Measurements from ENCODE around the gene PNKD. TPM values are rescaled to one million over a fixed set of nuclear protein-coding genes. Genes with fewer than 3 reads are reported as not detected.
A peak's percentile ranks its signal among the peaks of the same experiment; 100 is the strongest.
"Not testable (repeated sequence)": the region's sequence is repeated elsewhere in the genome, so short reads cannot be mapped to it uniquely, and the experiment has no call there.

The PNKD gene
- total RNA-seq, 1 donor from 2014 or later, result 19.8 TPM

DNA sequence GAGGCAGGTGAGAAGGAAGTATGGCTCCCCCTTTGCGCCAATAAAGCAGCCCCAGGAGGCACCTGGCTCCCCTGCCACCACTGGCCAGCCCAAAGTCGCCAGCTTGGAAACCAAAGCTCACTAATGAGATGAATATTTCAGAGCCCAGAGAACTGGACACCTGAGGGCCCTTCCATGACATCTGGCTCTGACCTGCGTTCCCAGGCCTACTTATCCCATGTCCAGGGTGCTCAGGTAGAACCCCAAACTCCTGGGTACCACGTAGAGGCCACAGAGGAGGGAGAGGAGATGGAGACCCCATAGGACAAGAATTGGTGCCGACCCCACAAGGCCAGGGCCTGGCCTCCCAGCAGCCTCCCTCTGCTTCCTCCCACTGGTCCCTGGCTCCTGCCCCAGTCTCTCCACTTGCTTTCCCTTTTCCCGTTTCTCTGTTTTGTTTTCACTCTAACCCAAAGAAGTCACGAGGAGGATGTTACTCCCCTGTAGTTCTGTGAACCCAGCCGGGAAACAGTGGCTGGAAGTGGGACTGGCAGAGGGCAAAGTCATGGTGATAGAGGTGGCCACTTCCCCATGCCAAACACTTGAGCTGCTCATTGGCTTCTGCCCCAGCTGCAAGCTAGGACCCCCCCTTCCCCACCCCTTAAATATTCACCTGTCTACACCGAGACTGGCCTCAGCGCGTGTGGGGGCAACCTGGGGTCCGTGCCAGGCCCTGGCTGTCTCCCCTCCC, 21.2 kb downstream of the PNKD start:
- peak; percentile 33 to 54 for DNase-seq (ENCODE audit: low read depth in 2 of 2)

DNA sequence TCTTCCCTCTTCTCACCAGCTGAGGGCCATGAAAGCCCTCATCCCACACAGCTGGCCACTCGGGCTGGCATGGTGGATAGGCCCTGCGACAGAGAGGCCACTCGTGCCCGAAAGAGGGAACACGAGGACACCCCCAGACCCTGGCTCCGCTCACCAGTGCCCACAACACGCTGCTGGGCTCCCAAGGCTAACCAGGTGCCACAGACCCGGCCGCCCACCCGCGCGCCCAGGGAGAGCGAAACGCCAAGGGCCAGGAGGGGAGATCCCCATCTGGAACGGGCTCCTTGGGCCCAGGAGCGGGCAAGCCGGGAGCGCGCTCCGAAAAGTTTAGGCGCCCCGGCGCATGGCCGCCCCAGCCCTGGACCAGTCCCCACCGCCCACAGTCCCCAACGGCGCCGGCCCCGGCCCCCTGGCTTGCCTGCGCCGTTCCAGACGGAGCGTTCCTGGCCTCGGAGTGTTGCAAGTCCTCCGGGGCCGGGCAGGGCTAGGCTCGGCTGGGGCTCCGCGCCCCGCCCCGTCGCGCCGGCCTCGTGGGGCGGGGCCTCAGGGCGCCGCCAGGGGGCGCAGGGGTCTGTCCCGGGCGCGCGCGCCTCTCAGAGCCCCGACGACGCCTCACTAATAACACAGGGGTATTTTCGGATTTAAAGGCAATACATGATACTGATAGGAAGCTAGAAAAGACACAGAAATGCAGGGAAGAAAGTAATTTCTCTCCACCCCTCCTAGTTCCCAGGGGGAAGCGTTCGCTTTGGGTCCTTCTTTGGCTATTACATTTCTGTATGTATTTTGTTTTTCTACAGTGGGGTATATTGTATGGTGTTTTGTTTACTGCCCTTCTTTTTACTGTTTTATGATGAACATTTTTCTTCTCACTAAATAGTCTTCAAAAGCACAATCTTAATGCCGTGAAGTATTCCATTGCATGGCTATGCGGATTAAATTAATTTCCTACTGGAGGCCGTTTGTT, 22.0 kb downstream of the PNKD start, which contains the start of gene TMBIM1:
Gene TMBIM1, minus strand, starts transcription at position 456 of the 967 bp plus-strand sequence. CDS start 10,362 bp downstream, outside the sequence.
- peak in 1 of 2 donors; percentile 71 for DNase-seq (ENCODE audit: low read depth in 2 of 2)

DNA sequence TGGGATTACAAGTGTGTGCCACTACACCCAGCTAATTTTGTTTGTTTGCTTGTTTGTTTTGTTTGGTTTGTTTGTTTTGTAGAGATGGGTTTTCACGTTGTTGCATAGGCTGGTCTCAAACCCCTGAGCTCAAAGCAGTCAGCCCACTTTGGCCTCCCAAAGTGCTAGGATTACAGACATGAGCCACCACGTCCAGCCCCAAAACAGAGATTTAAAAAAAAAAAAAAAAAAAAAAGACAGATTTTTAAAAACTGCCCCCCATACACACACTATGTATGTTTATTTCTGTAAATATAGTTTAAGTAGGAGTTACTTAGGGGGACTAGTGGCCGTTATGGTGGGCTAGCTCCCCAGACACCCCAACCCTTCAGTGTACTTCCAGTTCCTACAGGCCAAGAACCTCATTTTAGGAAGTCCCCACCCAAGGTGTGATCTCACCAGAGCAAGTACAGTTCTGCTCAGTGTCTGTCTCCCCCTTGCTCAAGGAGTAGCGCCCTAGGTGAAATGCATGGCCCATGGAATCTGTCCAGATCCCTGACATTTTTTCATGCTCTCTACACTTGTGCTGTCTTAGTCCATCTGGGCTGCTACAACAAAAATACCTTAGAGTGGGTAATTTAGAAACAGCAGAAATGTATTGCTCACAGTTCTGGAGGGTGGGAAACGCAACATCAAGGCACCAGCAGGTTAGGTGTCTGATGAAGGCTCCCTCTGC, 23.6 kb downstream of the PNKD start:
- DNase-seq (ENCODE audit: low read depth in 2 of 2), result no peak

DNA sequence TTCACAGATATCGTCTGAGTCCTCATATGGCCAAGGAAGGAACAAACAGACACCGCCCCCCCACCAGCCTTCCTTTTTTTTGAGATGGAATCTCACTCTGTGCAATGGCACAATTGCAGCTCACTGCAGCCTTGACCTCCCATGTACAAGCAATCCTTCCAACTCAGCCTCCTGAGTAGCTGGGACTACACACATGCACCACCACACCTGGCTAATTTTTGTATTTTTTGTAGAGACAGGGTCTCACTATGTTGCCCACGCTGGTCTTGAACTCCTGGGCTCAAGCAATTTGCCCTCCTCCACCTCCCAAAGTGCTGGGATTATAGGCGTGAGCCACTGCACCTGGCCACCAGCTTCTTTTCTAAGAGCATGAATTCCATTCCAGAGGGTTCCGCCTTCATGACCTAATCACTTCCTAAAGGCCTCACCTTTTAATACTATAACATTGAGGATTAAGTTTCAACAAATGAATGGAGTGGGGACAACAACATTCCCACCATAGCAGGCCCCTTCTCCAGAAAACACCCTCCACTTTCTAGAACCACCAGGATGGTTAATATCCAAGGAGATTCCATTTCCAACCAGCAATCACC, 24.2 kb downstream of the PNKD start:
- no peak for DNase-seq (ENCODE audit: low read depth in 2 of 2)

DNA sequence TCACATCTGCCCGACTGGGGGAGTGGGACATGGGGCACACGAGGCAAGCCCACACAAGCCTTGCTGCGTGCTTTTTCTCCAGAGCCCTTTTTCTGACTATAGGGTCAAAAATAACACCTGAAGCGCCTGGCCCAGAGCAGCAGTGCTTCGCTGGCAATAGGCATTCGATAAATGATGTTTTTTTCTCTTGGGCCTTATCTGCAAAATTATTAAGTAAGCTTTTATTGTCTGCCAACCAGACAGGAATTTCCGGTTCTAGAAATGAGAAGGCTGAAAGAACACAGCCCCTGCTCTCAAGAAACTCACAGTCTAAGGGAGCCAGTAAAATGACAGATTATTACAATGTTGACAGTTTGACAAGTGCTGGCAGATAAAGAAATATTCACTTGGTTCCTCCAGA, 24.7 kb downstream of the PNKD start:
- DNase-seq (ENCODE audit: low read depth in 2 of 2), result peak in 1 of 2 donors; percentile 73

DNA sequence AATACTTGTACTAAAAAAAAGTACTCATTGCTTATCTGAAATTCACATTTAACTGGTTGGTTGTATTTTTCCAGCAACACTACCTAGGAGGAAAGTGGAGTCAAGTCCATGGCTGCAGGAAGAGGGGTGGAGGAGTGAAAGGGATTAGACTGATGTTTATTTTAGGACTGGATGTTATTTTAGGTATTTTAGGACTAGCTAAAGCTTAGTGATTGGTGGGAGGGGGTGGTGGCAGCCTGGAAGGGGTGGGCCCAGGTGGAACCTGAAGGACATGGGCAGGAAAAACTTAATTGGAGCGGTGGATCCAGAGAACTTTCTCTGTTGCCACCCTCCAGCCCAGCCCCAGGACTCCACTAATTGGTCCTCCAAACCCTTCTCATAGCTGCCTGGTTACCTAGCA, 25.9 kb downstream of the PNKD start:
- DNase-seq (ENCODE audit: low read depth in 2 of 2), result no peak

DNA sequence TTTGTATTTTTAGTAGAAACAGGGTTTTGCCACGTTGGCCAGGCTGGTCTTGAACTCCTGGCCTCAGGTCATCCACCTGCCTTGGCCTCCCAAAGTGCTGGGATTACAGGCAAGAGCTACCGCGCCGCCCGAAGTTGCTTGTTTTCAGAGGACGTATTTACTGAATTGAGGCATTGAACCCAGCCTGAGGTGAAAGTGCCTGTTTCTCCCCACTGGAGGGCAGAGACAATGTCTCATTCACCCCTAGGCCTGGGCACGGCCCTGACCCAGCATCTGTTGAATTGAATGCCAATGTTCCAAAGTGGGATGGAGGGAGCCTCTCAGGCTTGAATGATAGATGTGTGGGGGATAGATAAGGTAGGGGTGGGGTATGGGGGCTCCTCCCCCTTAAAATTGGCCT, 26.5 kb downstream of the PNKD start:
- no peak for DNase-seq (ENCODE audit: low read depth in 2 of 2)

DNA sequence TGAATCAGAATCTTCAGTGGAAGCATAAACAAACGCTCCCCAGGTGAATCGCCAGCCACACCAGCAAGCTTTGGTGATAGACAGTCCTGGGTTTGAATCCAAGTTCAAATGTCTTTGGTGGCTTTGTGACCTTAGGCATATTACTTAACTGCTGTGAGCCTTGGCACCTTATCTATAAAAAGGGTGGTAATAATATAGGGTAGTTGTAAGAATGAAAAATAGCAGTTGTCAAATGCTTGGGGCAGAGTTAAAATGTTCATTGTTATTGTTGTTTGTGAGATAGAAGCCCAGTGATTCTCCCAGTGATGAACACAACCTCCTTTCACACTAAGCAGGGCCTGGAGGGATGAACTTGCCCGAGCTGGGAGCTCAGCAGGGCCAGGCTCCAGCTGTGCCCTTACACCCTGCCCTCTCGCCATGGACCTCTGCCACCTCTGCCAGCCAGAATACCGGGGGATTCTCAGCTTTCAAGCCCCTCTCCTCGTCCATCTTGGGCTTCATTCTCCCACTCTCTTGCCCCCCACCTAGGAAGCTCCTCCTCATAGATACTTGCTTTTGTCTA, 28.1 kb downstream of the PNKD start:
- DNase-seq (ENCODE audit: low read depth in 2 of 2), result no peak

DNA sequence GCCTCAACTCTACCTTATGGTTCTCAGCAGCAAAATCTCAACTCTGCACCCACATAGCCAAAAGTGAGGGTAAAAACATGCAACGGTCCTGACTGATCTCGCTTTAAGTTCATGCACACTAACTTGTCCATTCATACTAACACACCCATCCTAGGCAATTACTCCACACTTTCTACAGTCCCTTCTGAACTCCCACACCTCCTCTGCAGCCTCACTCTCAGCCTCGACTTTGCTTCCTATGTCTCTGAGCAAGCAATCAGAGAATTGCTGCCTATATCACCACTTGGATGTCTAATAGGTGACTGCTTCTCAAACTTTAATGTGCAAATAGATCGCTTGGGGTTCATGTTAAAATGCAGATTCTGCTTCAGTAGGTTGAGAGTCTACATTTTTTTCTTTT, 29.8 kb downstream of the PNKD start:
- no peak for DNase-seq (ENCODE audit: low read depth in 2 of 2)

DNA sequence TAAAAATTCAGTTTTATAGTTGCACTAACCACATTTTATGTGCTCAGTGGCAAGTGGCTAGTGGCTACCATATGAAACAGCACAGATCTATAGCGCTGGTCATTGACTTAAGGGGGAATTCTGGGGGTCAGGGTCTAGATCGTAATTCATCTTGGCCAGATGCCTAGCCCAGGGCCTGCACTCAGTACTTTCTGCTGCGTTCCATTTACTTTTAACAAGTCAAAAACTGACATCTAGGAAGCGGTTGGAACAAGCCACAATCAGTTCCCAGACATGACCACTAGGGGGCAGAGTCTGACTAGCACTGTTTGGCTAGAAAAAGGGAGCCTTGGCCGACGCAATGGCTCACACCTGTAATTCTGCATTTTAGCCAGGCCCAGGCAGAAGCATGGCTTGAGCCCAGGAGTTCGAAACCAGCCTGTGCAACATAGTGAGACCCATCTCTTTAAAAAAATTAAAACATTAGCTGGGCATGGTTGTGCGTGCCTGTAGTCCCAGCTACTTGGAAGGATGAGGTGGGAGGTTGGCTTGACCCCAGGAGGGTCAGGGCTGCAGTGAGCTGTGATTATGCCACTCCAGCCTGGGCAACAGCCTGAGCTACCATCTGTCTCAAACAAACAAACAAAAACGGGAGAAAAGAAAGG, 31.0 kb downstream of the PNKD start:
- DNase-seq (ENCODE audit: low read depth in 2 of 2), result peak; percentile 82 to 87

DNA sequence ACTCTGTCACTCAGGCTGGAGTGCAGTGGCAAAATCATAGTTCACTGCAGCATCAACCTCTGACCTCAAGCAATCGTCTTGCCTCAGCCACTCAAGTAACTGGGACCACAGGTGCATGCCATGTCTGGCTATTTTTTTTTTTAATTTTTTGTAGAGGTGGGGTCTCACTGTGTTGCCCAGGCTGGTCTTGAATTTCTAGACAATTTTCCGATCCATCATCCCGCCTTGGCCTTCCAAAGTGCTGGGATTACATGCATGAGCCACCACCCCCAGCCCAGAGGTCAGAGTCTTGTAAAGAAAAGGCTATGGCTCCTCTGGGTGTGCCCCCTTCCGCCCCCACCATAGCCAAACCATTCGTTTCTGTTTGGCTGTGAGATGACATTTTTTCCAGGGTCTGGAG, 35.1 kb downstream of the PNKD start:
- DNase-seq (ENCODE audit: low read depth in 2 of 2), result no peak

DNA sequence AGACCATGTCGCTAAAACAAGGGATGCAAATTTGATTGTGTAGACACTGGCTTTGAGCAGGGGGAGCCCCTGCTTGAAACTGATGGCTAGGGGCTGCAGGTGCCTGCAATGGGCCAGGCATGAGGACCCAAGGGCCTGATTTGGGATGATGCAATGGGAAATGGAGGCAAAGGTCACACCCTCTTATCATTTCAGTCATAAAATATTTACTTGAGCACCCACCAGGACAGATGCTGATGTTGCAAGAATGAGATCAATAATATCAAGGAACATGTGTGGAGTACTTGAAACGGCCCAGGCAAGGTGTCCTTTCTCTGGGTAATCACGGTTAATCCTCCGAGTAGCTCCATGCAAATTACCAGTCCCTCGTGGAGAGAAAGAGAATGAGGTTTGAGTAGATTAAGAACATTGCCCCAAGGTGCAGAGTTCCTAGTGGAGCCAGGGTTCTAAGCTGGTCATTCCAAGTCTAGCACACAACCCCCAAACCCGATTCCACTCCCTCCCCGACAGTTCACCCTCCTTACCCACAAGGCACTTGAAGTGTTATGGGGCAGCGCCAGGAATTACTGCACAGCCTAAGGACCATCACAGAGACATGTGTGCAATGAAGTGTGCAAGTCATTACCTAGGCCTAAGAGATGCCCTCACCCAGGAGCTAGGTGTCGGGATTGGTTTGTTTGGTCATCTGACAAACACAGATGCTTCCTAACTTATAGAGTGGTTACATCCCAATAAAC, 36.0 kb downstream of the PNKD start:
- DNase-seq (ENCODE audit: low read depth in 2 of 2), result no peak

DNA sequence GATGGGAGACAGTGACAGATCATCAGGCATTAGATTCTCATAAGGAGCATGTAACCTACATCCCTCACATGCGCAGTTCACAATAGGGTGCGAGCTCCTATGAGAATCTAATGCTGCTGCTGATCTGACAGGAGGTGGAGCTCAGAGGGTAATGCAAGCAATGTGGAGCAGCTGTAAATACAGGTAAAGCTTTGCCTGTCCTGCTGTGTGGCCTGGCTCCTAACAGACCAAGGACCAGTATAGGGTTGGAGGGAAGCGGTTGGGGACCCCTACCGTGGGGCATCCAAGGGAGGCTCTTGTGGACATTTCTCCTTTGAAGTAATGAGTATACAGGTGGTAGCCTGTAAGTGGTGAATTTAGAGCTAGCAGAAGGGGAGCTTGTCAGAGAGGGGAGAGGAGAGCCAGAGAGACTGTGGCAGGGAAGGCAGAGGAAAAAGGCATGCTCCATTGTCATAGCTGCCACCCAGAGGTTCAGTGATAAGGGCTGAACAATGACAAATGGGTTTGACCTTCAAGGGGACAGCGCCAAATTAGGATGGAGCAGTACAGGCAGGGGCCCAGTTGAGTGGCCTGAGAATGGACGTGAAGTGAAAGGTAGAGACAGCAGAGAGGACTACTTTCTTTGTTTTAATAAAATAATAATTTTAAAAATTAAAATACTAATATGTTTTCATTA, 37.2 kb downstream of the PNKD start:
- no peak for DNase-seq (ENCODE audit: low read depth in 2 of 2)

DNA sequence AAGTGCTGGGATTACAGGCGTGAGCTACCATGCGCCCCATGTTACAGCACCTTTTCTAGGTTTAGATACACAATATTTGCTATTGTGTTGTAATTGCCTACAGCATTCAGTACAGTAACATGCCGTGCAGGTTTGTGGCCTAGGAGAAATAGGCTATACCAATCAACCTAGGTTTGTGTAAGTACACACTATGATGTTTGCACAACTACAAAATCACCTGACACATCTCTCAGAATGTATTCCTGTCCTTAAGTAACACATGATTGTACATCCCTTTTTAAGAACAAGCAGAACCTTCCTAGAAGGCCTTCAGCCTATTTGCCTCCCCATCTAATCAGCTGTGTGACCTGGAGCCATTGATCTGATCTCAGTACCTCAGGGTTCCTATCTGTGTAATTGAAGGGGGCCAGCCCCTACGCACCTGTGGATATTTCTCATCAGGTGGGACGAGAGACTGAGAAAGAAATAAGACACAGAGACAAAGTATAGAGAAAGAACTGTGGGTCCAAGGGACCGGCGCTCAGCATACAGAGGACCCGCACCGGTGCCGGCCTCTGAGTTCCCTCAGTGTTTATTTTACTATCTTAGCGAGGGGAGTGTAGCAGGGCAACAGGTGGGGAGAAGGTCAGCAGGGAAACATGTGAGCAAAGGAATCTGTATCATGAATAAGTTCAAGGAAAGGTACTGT, 40.7 kb downstream of the PNKD start:
- no peak for DNase-seq (ENCODE audit: low read depth in 2 of 2)

DNA sequence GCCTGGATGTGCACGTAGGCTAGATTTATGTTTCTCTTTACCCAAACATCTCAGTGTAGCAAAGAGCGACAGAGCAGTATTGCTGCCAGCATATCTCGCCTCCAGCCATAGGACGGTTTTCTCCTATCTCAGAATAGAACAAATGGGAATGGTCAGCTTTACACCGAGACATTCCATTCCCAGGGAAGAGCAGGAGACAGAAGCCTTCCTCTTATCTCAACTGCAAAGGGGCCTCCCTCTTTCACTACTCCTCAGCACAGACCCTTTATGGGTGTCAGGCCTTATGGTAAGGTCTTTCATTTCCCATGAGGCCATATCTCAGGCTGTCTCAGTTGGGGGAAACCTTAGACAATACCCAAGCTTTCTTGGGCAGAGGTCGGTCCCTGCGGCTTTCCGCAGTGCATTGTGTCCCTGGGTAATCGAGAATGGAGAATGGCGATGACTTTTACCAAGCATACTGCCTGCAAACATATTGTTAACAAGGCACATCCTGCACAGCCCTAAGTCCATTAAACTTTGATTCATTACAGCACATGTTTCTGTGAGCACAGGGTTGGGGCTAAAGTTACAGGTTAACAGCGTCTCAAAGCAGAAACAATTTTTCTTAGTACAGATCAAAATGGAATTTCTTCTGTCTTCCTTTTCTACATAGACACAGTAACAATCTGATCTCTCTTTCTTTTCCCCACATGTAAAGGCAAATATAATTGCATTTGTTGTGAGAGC, 41.4 kb downstream of the PNKD start:
- DNase-seq (ENCODE audit: low read depth in 2 of 2), result not testable (repeated sequence)

DNA sequence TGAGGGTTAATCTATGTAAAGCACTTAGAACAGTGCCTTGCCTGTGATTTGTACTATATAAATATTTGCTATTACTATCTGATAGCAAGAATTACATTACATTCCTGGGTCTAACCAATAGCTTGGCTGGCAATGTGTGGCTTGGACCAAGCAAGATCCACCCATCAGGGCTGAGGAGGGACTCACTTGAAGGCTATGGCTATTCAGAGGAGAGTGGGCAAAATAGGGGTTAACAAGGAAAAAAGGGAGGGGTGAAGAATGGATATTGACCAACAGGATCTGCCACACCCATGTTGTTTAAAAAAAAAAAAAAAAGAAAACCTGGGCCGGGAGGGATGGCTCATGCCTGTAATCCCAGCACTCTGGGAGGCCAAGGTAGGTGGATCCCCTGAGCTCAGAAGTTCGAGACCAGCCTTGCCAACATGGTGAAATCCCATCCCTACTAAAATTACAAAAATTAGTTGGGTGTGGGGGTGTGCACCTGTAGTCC, 42.0 kb downstream of the PNKD start:
- no peak for DNase-seq (ENCODE audit: low read depth in 2 of 2)

DNA sequence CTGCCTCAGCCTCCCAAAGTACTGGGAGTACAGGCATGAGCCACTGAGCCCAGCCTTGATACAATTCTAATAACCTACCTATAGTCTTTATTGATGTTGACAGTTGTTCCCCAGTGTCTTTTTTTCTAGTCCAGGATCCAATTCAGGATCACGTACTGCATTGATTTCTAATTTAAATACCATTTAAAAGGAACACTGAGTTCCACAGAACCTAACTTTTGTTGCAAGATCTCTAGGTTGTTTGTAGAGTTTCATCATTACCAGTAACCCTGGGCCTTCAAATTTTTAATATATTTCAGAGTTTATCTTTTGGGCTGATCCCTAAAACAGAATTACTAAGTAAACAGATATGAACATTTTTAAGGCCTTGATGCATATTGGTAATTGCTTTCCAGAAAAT, 43.0 kb downstream of the PNKD start:
- no peak for DNase-seq (ENCODE audit: low read depth in 2 of 2)

DNA sequence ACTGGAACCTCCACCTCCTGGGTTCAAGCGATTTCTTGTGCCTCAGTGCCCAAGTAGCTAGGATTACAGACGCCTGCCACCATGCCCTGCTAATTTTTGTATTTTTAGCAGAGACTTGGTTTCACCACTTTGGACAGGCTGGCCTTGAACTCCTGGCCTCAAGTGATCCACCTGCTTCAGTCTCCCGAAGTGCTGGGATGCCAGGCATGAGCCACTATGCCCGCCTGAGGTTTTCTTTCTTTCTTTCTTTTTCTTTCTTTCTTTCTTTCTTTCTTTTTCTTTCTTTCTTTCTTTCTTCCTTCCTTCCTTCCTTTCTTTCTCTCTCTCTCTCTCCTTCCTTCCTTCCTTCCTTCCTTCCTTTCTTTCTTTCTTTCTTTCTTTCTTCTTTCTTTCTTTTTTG, 44.4 kb downstream of the PNKD start:
- DNase-seq (ENCODE audit: low read depth in 2 of 2), result not testable (repeated sequence)
